ENCODE measurements around the gene PER1. TPM values are rescaled to one million over a fixed set of nuclear protein-coding genes. Genes with fewer than 3 reads are reported as not detected.

The PER1 gene
- total and polyA plus RNA-seq, 2 of the 13 experiments (the other 11 are each of a cell fraction or from before 2014, with no cell fraction given) = 2.6 to 3.6 TPM

GRCh38 chr17:8144401-8145231, 7.6 kb downstream of the PER1 start:
- Histone ChIP-seq H3K79me2 (ENCODE audit: insufficient read depth, low read length) (no peaks in the 10 kb centered on the region), H3K9me3 (ENCODE audit: low read length) (no peaks in the 10 kb centered on the region), H3K9ac (ENCODE audit: insufficient read depth, low read depth, low read length) (no peak overlapping the region), H4K20me1 (ENCODE audit: insufficient read depth, low read length) (0 out of 2 replicates have a peak, but pooled peaks cover 3% of the 10 kb centered on the region), H3K4me1 (ENCODE audit: insufficient read depth, low read length) (peaks cover 2% of the 10 kb centered on the region; the same call in 1 of the 2 replicates), H2AFZ (ENCODE audit: low read length) (no peak overlapping the region), H3K27me3 (ENCODE audit: control insufficient read depth in 1 of 2, insufficient read depth in 2 of 2, low read length in 2 of 2) (no peaks in the 10 kb centered on the region), H3K36me3 (replicated peaks in 1 of 2; ENCODE audit: control insufficient read depth in 1 of 2, insufficient read depth in 2 of 2, low read length in 2 of 2) (peaks cover 18 to 42% of the 10 kb centered on the region in 2 experiments; a peak in 4 of 5 replicates), H3K4me3 (replicated peaks in 1 of 3; ENCODE audit: insufficient read depth in 1 of 3, low read depth in 2 of 3, low read length in 3 of 3) (no peak overlapping the region), H3K27ac (ENCODE audit: extremely low read length, insufficient read depth, low read length) (no peak overlapping the region), H3K4me2 (ENCODE audit: low read depth, low read length) (no peak overlapping the region)
- POLR2A ChIA-PET = interaction anchor here (0.7 to 1.0 kb wide), 2 partner anchors 29 to 79 kb away, joined by 3 to 4 read pairs; no protein-coding TSS in a partner anchor
- in situ Hi-C loops (cut with HindIII; ENCODE audit: extremely low pct_ligation_motif_present, low pct_unique_long_range_greater_than_20kb) (no loop called here), intact Hi-C loops (cut with micrococcal nuclease; ENCODE audit: unreplicated experiment) (loop anchor here (5.0 kb wide), 1 partner anchor 478 kb away; no protein-coding TSS in a partner anchor)
- no TSS peak for BruUV-seq (replicated peaks)
- CTCF ChIA-PET (ENCODE audit: low intra/inter-chr PET ratio, low total read pairs) = no interaction called here
- no peak for TF ChIP-seq ZFY (CRISPR knock-in tag; IDR thresholded peaks at IDR 0.05)
- no peak for TF ChIP-seq ZZZ3 (CRISPR knock-in tag; IDR thresholded peaks at IDR 0.05; ENCODE audit: borderline replicate concordance)
- no peak for TF ChIP-seq ZSCAN22 (CRISPR knock-in tag; IDR thresholded peaks at IDR 0.05)
- TF ChIP-seq ZNF274 (CRISPR knock-in tag; IDR thresholded peaks at IDR 0.05) = no peak
- no peak for TF ChIP-seq ZNF572 (CRISPR knock-in tag; IDR thresholded peaks at IDR 0.05)
- no peak for TF ChIP-seq HMGXB4 (CRISPR knock-in tag; IDR thresholded peaks at IDR 0.05; ENCODE audit: borderline replicate concordance in 1 of 2, low read depth in 1 of 2)
- TF ChIP-seq NFKBIZ (CRISPR knock-in tag; IDR thresholded peaks at IDR 0.05) = no peak
- TF ChIP-seq HNRNPH1 (optimal IDR thresholded peaks at IDR 0.05; ENCODE audit: low read depth, low read length) = no peak
- no peak for TF ChIP-seq MZF1 (CRISPR knock-in tag; IDR thresholded peaks at IDR 0.05; ENCODE audit: borderline replicate concordance)
- TF ChIP-seq ZMYM3 (CRISPR knock-in tag; IDR thresholded peaks at IDR 0.05) = no peak
- TF ChIP-seq PHF21A (CRISPR knock-in tag; IDR thresholded peaks at IDR 0.05) = no peak
- TF ChIP-seq ZFP41 (CRISPR knock-in tag; IDR thresholded peaks at IDR 0.05; ENCODE audit: borderline replicate concordance) = no peak
- no peak for TF ChIP-seq ZNF687 (CRISPR knock-in tag; IDR thresholded peaks at IDR 0.05)
- TF ChIP-seq CHCHD3 (CRISPR knock-in tag; IDR thresholded peaks at IDR 0.05) = no peak
- TF ChIP-seq HES4 (CRISPR knock-in tag; IDR thresholded peaks at IDR 0.05; ENCODE audit: borderline replicate concordance) = no peak
- no peak for TF ChIP-seq HIVEP1 (CRISPR knock-in tag; IDR thresholded peaks at IDR 0.05)
- no peak for TF ChIP-seq ETV5 (CRISPR knock-in tag; IDR thresholded peaks at IDR 0.05; ENCODE audit: borderline replicate concordance)
- TF ChIP-seq NFATC3 (CRISPR knock-in tag; IDR thresholded peaks at IDR 0.05) = no peak
- no peak for TF ChIP-seq IKZF1 (IDR thresholded peaks at IDR 0.05)
- FAIRE-seq (no peak), ATAC-seq (no peak), DNase-seq (ENCODE audit: low spot score) (no peak)
- WGBS (ENCODE audit: low lambda C conversion rate) = 97% methylated on average over 6 of the region's 15 CpGs

Data from HepG2 (cell line).